NCI-H2029 treated with DMSO at 0.1 percent for 48 hours (cell line): ENCODE results near the gene RAB11B.
"Not testable (repeated sequence)": the region's sequence is repeated elsewhere in the genome, so short reads cannot be mapped to it uniquely, and the experiment has no call there.

ENCODE experiments used
- DNase-seq: peaks from one replicate; lab custom pipeline; 2025; lab: John Stamatoyannopoulos, UW

Gene RAB11B

GRCh38 chr19:8393871-8394250 is 3.7 kb downstream of the RAB11B start:
- DNase-seq, result no peak

- no peak for DNase-seq
Measured at GRCh38 chr19:8395621-8396082, 5.5 kb downstream of the RAB11B start.

GRCh38 chr19:8396185-8396562 is 6.0 kb downstream of the RAB11B start:
- no peak for DNase-seq

- no peak for DNase-seq
Measured at GRCh38 chr19:8396563-8397203, 6.5 kb downstream of the RAB11B start.

GRCh38 chr19:8397271-8397670 is 7.1 kb downstream of the RAB11B start:
- DNase-seq, result no peak

- no peak for DNase-seq
Measured at GRCh38 chr19:8397746-8398310, 7.7 kb downstream of the RAB11B start.

- DNase-seq, result no peak
Measured at GRCh38 chr19:8398311-8398771, 8.2 kb downstream of the RAB11B start.

GRCh38 chr19:8399681-8400188 is 9.6 kb downstream of the RAB11B start:
- no peak for DNase-seq

GRCh38 chr19:8401981-8402411 is 11.8 kb downstream of the RAB11B start:
- no peak for DNase-seq

GRCh38 chr19:8403098-8403819 is 13.1 kb downstream of the RAB11B start:
- no peak for DNase-seq

GRCh38 chr19:8403820-8404109 is 13.6 kb downstream of the RAB11B start:
- DNase-seq, result no peak

GRCh38 chr19:8404391-8405151 is 14.4 kb downstream of the RAB11B start:
- DNase-seq, result no peak

- not testable (repeated sequence) for DNase-seq
Measured at GRCh38 chr19:8410718-8411117, 20.6 kb downstream of the RAB11B start.

GRCh38 chr19:8412783-8413628 is 22.8 kb downstream of the RAB11B start, which contains the start of gene MARCHF2:
MARCHF2 (plus strand) TSS chr19:8413305; CDS start chr19:8421841, 8,536 bp downstream.
- DNase-seq, result peak; percentile 46

- no peak for DNase-seq
Measured at GRCh38 chr19:8413629-8413995, 23.5 kb downstream of the RAB11B start.

- DNase-seq, result no peak
Measured at GRCh38 chr19:8416796-8417195, 26.6 kb downstream of the RAB11B start.

- DNase-seq, result no peak
Measured at GRCh38 chr19:8421484-8422461, 31.6 kb downstream of the RAB11B start.

- DNase-seq, result no peak
Measured at GRCh38 chr19:8423817-8424223, 33.7 kb downstream of the RAB11B start.

- DNase-seq, result not testable (repeated sequence)
Measured at GRCh38 chr19:8425331-8425730, 35.2 kb downstream of the RAB11B start.

- no peak for DNase-seq
Measured at GRCh38 chr19:8426283-8426682, 36.1 kb downstream of the RAB11B start.
